Neural progenitor cell (in vitro differentiated cells): Measurements from ENCODE around the gene C7orf33.
"Not testable (repeated sequence)": the region's sequence is repeated elsewhere in the genome, so short reads cannot be mapped to it uniquely, and the experiment has no call there.

Experiments used
- EZH2 ChIP-seq: fragments of 200-600 bp; sonication (generic); IDR thresholded peaks from 2 replicates; pipeline ENCODE4 v1.6.1; 2017; ENCODE audit warnings: antibody characterized with exemption, mild to moderate bottlenecking, moderate library complexity
- EZH2phosphoT487 ChIP-seq: fragments of 200-600 bp; sonication (generic); IDR thresholded peaks from 2 replicates; pipeline ENCODE4 v1.6.1; 2017; ENCODE audit warnings: antibody characterized with exemption
- TF ChIP-seq, protein P1 (sequence below): fragments of 200-600 bp; sonication (generic); IDR thresholded peaks from 2 replicates; pipeline ENCODE4 v1.5.1; 2017; ENCODE audit warnings: antibody characterized with exemption, mild to moderate bottlenecking

DNA sequence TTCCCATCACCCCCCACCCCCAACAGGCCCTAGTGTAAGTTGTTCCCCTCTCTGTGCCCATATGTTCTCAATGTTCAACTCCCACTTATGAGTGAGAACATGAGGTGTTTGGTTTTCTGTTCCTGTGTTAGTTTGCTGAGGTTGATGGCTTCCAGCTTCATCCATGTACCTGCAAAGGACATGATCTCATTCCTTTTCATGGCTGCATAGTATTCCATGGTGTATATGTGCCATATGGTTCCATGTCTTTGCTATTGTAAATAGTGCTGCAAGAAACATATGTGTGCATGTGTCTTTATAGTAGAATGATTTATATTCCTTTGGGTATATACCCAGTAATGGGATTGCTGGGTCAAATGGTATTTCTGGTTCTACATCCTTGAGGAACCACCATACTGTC lies 17.0 kb upstream of the C7orf33 start:
- TF ChIP-seq, protein P1, sequence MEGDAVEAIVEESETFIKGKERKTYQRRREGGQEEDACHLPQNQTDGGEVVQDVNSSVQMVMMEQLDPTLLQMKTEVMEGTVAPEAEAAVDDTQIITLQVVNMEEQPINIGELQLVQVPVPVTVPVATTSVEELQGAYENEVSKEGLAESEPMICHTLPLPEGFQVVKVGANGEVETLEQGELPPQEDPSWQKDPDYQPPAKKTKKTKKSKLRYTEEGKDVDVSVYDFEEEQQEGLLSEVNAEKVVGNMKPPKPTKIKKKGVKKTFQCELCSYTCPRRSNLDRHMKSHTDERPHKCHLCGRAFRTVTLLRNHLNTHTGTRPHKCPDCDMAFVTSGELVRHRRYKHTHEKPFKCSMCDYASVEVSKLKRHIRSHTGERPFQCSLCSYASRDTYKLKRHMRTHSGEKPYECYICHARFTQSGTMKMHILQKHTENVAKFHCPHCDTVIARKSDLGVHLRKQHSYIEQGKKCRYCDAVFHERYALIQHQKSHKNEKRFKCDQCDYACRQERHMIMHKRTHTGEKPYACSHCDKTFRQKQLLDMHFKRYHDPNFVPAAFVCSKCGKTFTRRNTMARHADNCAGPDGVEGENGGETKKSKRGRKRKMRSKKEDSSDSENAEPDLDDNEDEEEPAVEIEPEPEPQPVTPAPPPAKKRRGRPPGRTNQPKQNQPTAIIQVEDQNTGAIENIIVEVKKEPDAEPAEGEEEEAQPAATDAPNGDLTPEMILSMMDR = not testable (repeated sequence)
- TF ChIP-seq EZH2, EZH2phosphoT487: not testable (repeated sequence)
